ENCODE results near the gene LSM14B.

LSM14B gene

DNA sequence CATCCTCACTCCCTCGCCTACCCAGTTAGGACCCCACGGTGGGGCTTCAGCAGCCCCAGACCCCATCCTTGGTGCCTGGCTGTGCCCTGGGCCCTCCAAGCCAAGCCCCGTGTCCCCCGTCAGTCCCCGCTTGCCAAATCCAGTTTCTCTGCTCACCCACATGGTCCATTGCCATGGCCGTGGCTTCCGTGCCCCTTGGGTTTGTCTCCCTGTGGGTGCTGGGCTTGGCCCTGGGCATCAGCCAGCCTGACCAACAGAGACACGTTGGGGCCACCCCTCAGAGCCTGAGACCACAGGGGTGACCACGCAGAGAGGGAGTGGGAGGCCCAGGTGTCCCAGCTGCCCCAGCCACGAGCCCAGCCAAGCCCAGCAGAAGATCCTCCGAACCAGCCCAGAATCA, 28.9 kb downstream of the LSM14B start:
- Histone ChIP-seq H3K27me3 (ENCODE audit: insufficient read depth, poor library complexity, severe bottlenecking) (no peaks in the 10 kb centered on the region), H3K4me3 (replicated peaks; ENCODE audit: insufficient read depth, low read length) (no peak overlapping the region), H3K27ac (replicated peaks) (no peak overlapping the region)
- TF ChIP-seq, protein P1, sequence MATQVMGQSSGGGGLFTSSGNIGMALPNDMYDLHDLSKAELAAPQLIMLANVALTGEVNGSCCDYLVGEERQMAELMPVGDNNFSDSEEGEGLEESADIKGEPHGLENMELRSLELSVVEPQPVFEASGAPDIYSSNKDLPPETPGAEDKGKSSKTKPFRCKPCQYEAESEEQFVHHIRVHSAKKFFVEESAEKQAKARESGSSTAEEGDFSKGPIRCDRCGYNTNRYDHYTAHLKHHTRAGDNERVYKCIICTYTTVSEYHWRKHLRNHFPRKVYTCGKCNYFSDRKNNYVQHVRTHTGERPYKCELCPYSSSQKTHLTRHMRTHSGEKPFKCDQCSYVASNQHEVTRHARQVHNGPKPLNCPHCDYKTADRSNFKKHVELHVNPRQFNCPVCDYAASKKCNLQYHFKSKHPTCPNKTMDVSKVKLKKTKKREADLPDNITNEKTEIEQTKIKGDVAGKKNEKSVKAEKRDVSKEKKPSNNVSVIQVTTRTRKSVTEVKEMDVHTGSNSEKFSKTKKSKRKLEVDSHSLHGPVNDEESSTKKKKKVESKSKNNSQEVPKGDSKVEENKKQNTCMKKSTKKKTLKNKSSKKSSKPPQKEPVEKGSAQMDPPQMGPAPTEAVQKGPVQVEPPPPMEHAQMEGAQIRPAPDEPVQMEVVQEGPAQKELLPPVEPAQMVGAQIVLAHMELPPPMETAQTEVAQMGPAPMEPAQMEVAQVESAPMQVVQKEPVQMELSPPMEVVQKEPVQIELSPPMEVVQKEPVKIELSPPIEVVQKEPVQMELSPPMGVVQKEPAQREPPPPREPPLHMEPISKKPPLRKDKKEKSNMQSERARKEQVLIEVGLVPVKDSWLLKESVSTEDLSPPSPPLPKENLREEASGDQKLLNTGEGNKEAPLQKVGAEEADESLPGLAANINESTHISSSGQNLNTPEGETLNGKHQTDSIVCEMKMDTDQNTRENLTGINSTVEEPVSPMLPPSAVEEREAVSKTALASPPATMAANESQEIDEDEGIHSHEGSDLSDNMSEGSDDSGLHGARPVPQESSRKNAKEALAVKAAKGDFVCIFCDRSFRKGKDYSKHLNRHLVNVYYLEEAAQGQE (IDR thresholded peaks at IDR 0.05; ENCODE audit: insufficient replicate concordance, low read depth): no peak
- no peak for TF ChIP-seq SPI1 (IDR thresholded peaks at IDR 0.05; ENCODE audit: borderline replicate concordance, low read depth)
- TF ChIP-seq, protein P2, sequence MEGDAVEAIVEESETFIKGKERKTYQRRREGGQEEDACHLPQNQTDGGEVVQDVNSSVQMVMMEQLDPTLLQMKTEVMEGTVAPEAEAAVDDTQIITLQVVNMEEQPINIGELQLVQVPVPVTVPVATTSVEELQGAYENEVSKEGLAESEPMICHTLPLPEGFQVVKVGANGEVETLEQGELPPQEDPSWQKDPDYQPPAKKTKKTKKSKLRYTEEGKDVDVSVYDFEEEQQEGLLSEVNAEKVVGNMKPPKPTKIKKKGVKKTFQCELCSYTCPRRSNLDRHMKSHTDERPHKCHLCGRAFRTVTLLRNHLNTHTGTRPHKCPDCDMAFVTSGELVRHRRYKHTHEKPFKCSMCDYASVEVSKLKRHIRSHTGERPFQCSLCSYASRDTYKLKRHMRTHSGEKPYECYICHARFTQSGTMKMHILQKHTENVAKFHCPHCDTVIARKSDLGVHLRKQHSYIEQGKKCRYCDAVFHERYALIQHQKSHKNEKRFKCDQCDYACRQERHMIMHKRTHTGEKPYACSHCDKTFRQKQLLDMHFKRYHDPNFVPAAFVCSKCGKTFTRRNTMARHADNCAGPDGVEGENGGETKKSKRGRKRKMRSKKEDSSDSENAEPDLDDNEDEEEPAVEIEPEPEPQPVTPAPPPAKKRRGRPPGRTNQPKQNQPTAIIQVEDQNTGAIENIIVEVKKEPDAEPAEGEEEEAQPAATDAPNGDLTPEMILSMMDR (IDR thresholded peaks at IDR 0.05; ENCODE audit: insufficient read depth, low read length): no peak
- TF ChIP-seq POLR2AphosphoS5 (IDR thresholded peaks at IDR 0.05; ENCODE audit: low read depth): no peak
- TF ChIP-seq GABPA (IDR thresholded peaks at IDR 0.05; ENCODE audit: low read depth): no peak
- no peak for DNase-seq (ENCODE audit: low read depth in 1 of 2, low spot score in 1 of 2)

DNA sequence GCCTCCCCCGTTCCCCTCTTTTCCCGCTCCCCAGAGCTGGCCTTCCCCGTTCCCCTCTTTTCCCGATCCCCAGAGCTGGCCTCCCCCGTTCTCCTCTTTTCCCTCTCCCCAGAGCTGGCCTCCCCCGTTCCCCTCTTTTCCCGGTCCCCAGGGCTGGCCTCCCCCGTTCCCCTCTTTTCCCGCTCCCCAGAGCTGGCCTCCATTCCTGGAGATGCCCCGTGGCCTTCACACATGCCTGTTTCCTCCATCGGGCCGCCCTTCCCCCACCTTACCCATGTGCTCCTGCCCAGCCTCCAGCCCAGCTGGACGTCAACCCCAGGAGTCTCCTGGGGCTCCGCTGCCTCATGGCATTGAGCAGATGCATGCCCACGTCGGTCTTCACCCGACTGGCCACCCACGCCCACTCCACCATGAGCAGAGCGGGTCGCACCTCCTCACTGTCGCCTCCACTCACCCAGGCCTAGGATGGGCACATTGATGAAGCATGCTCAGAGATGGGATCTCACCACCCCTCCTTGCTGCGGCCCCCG, 29.6 kb downstream of the LSM14B start:
- Histone ChIP-seq H3K27ac (replicated peaks) (no peak overlapping the region), H3K27me3 (ENCODE audit: insufficient read depth, poor library complexity, severe bottlenecking) (no peaks in the 10 kb centered on the region), H3K4me3 (replicated peaks; ENCODE audit: insufficient read depth, low read length) (no peak overlapping the region)
- TF ChIP-seq SPI1 (IDR thresholded peaks at IDR 0.05; ENCODE audit: borderline replicate concordance, low read depth) (no peak), POLR2AphosphoS5 (IDR thresholded peaks at IDR 0.05; ENCODE audit: low read depth) (no peak), GABPA (IDR thresholded peaks at IDR 0.05; ENCODE audit: low read depth) (no peak)
- TF ChIP-seq, protein P1 (IDR thresholded peaks at IDR 0.05; ENCODE audit: insufficient replicate concordance, low read depth): no peak
- TF ChIP-seq, protein P2 (IDR thresholded peaks at IDR 0.05; ENCODE audit: insufficient read depth, low read length): no peak
- no peak for DNase-seq (ENCODE audit: low read depth in 1 of 2, low spot score in 1 of 2)

DNA sequence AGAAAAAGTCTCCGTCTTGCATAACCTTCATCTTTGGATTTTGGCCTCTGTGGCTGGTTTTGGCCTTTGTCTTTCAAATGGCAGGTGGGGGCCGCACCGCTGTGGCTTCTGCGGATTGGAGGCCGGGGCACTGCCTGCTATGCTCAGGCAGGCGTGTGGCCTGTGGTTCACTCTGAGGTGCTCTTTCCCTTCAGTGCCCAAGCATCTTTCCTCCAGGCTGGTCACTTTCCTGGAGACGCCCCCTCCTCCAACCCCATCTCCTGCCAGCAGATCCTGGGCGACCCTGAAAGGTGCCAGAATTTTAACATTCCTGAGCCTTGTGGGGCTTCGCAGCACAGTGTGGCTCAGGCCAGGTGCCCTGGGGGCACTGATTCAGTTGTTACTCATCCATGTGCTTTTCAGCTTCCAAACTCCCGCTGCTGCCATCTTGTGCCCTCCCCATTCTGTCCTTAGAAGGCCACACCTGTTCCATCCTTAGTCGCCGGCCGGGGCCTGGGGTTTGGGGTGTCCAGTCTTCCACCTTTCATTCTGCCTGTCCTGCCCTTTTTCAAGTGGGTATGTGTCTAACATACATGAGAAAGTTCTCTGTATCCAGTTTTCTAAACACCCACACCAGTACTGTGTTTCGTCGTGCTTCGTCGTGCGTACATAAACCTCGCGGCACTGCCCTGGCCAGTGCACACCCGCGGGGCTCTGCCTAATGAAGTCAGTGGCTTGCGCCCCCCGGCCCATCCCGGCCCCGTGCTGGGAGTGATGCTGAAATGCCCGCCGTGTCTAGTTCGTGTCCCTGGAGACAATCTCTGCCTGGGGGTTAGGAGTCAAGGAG, 33.4 kb downstream of the LSM14B start:
- TF ChIP-seq, protein P2 (IDR thresholded peaks at IDR 0.05; ENCODE audit: insufficient read depth, low read length): no peak
- TF ChIP-seq GABPA (IDR thresholded peaks at IDR 0.05; ENCODE audit: low read depth): no peak
- TF ChIP-seq, protein P1 (IDR thresholded peaks at IDR 0.05; ENCODE audit: insufficient replicate concordance, low read depth): no peak
- TF ChIP-seq POLR2AphosphoS5 (IDR thresholded peaks at IDR 0.05; ENCODE audit: low read depth): no peak
- no peak for TF ChIP-seq SPI1 (IDR thresholded peaks at IDR 0.05; ENCODE audit: borderline replicate concordance, low read depth)
- no peak for DNase-seq (ENCODE audit: low read depth in 1 of 2, low spot score in 1 of 2)
- no peak overlapping the region for H3K27ac ChIP-seq (replicated peaks)

More for the DNA sequence above, 33.4 kb downstream of the LSM14B start:
- Histone ChIP-seq H3K4me3 (replicated peaks; ENCODE audit: insufficient read depth, low read length) (no peak overlapping the region), H3K27me3 (ENCODE audit: insufficient read depth, poor library complexity, severe bottlenecking) (no peaks in the 10 kb centered on the region)
